ENCODE results near the gene DACH1.

GRCh38 chr13:71870100-71870499, 3.1 kb upstream of the DACH1 start:
- TF ChIP-seq CTCF (IDR thresholded peaks at IDR 0.05) (no peak), EP300 (IDR thresholded peaks at IDR 0.05; ENCODE audit: low read depth) (no peak)
